K562 (cell line): Measurements from ENCODE around the gene ARHGAP25. TPM values are rescaled to one million over a fixed set of nuclear protein-coding genes. Genes with fewer than 3 reads are reported as not detected.
A peak's percentile ranks its signal among the peaks of the same experiment; 100 is the strongest.

Experiments used
- MAX ChIP-seq: sonication (generic); formaldehyde crosslinking; IDR thresholded peaks from 2 replicates; pipeline ENCODE4 v1.9.0; 2022; ENCODE audit warnings: mild to moderate bottlenecking, missing genetic modification reagents
- MAZ ChIP-seq, 2 experiments: fragments of 450-650 bp in 1 of 2; sonication (generic) in 1 of 2; formaldehyde crosslinking; IDR thresholded peaks in 1 of 2; conservative IDR thresholded peaks in 1 of 2; 2 replicates each; pipeline versions ENCODE4 v1.4.0 to v1.5.0; 2020; ENCODE audit warnings: mild to moderate bottlenecking in 1 of 2, missing genetic modification reagents in 1 of 2
- MGA ChIP-seq: fragments of 450-650 bp; IDR thresholded peaks from 2 replicates; pipeline ENCODE4 v1.6.1; 2016; ENCODE audit warnings: mild to moderate bottlenecking, moderate library complexity
- PRPF4 ChIP-seq: fragments of 200-400 bp; formaldehyde crosslinking; IDR thresholded peaks from one replicate; pipeline ENCODE4 v1.6.1; 2017; ENCODE audit warnings: low read length, low read depth, mild to moderate bottlenecking; ENCODE audit not compliant: insufficient read depth, poor library complexity, severe bottlenecking
- ZNF592 ChIP-seq: fragments of 450-650 bp; IDR thresholded peaks from 2 replicates; pipeline ENCODE4 v1.6.1; 2017; ENCODE audit warnings: antibody characterized with exemption, mild to moderate bottlenecking
- ZNF639 ChIP-seq, 2 experiments: fragments of 200-800 bp in 1 of 2; sonication (Bioruptor generic) in 1 of 2; sonication (generic) in 1 of 2; formaldehyde crosslinking in 1 of 2; IDR thresholded peaks in 1 of 2; conservative IDR thresholded peaks in 1 of 2; 2 replicates each; pipeline versions ENCODE4 v1.5.0 to v1.6.1; 2016 to 2020; ENCODE audit warnings: missing compliant biosample characterization in 1 of 2, missing genetic modification characterization in 1 of 2, missing genetic modification reagents in 1 of 2
- polyA plus RNA-seq, 8 experiments: library from polyadenylated mRNA; depleted of rRNA in 4 of 8; stranded (reverse) in 5 of 8; unstranded in 3 of 8; fragments of >200 nt; fragmentation: Nextera tagmentation in 2 of 8; fragmentation: Illumina TruSeq in 1 of 8; extraction: Ambion mirVana in 2 of 8; extraction: Trizol in 1 of 8; gene quantifications; 2 replicates each; pipeline versions ENCODE4 v1.2.1 to v1.2.3, GENCODE V29; 2011 to 2014; ENCODE audit warnings: inconsistent platforms in 1 of 8, missing spikeins in 1 of 8
- total RNA-seq, 7 experiments: library from RNA; depleted of rRNA in 6 of 7; stranded (reverse); fragments of >200 nt in 6 of 7; fragmentation: Illumina TruSeq in 2 of 7; extraction: Trizol in 2 of 7; gene quantifications; 2 replicates each; pipeline versions ENCODE4 v1.2.1 to v1.2.3, GENCODE V29; 2011 to 2021; ENCODE audit warnings: low replicate concordance in 1 of 7

Gene ARHGAP25
- total and polyA plus RNA-seq, 9 of the 15 experiments (the other 6 are each of a cell fraction or from before 2014, with no cell fraction given) = 4.9 to 14.8 (median 10.7) TPM

- TF ChIP-seq MAZ (CRISPR knock-in tag; conservative IDR thresholded peaks at IDR 0.05 in 1 of 2, IDR thresholded peaks at IDR 0.05 in 1 of 2) (0 out of 4 replicates have a peak, but pooled peaks of 1 of the 2 experiments have one; percentile 18), ZNF592 (peak; percentile 71), MGA (peak; percentile 87), MAX (CRISPR knock-in tag) (0 out of 2 replicates have a peak, but pooled peaks have one; percentile 28), ZNF639 (CRISPR knock-in tag; conservative IDR thresholded peaks at IDR 0.05 in 1 of 2, IDR thresholded peaks at IDR 0.05 in 1 of 2) (0 out of 4 replicates have a peak, but pooled peaks of 1 of the 2 experiments have one; percentile 29), PRPF4 (no peak)
Observed at GRCh38 chr2:68767031-68767961, 32.7 kb downstream of the ARHGAP25 start (continued).
